ENCODE results near the gene PALM2AKAP2.

GRCh38 chr9:109795613-109796012 is 15.6 kb downstream of the PALM2AKAP2 start:
- TF ChIP-seq POLR2A (conservative IDR thresholded peaks at IDR 0.05): no peak
- no peak for TF ChIP-seq NR3C1 (CRISPR knock-in tag; IDR thresholded peaks at IDR 0.05)
- TF ChIP-seq TFAM (CRISPR knock-in tag; conservative IDR thresholded peaks at IDR 0.05): no peak
- TF ChIP-seq ZNF184 (CRISPR knock-in tag; IDR thresholded peaks at IDR 0.05): no peak
- TF ChIP-seq ZSCAN29 (IDR thresholded peaks at IDR 0.05): no peak
- no peak for TF ChIP-seq MXI1 (IDR thresholded peaks at IDR 0.05; ENCODE audit: low read depth, low read length)
- TF ChIP-seq TRIM24 (IDR thresholded peaks at IDR 0.05): no peak
- TF ChIP-seq ZNF282 (CRISPR knock-in tag; IDR thresholded peaks at IDR 0.05): no peak
- no peak for TF ChIP-seq NRF1 (conservative IDR thresholded peaks at IDR 0.05 in 1 of 2, IDR thresholded peaks at IDR 0.05 in 1 of 2)

Data from K562 (cell line).